Measurements from ENCODE around the gene MAP3K5. TPM values are rescaled to one million over a fixed set of nuclear protein-coding genes. Genes with fewer than 3 reads are reported as not detected.

MAP3K5 gene
- total and polyA plus RNA-seq, 9 of the 15 experiments (the other 6 are each of a cell fraction or from before 2014, with no cell fraction given): 2.2 to 13.0 (median 9.9) TPM

GRCh38 chr6:136551103-136551502 is 241.2 kb downstream of the MAP3K5 start:
- ATAC-seq: 0 out of 3 replicates have a peak, but pooled peaks have one; percentile 10
- H3K4me2 ChIP-seq (ENCODE audit: insufficient read depth, low read length): peak overlapping the region; percentile 77; the same call in 1 of the 2 replicates
- intact Hi-C loops (cut with micrococcal nuclease): loop anchor here (10.0 kb wide), 1 partner anchor 374 kb away; the partner anchor contains the start of gene SLC35D3
- H2AFZ ChIP-seq (ENCODE audit: low read depth, low read length): peak overlapping the region; percentile 93
- ChIA-PET CTCF (ENCODE audit: low intra/inter-chr PET ratio) (interaction anchor here (0.5 to 1.7 kb wide), 5 partner anchors 168 to 916 kb away, joined by 3 to 6 read pairs (median 4); no protein-coding TSS in a partner anchor), POLR2A (interaction anchor here (0.9 to 1.5 kb wide), 5 partner anchors 9 to 241 kb away, joined by 3 to 5 read pairs (median 4); partner anchors contain the start of gene MAP3K5)
- no peak overlapping the region for H3K9ac ChIP-seq (ENCODE audit: insufficient read depth in 1 of 2, low read depth in 2 of 2, low read length in 2 of 2)
- H3K9me1 ChIP-seq (ENCODE audit: control insufficient read depth, insufficient read depth, low read length): peaks cover 4% of the 10 kb centered on the region
- no peaks in the 10 kb centered on the region for H3K36me3 ChIP-seq (ENCODE audit: control insufficient read depth, insufficient read depth, low read length)
- 0 out of 3 replicates have a peak overlapping the region, but pooled peaks have one; percentile 22 for H3K27ac ChIP-seq (ENCODE audit: extremely low read depth, low read depth, low read length)
- H4K20me1 ChIP-seq (replicated peaks; ENCODE audit: control insufficient read depth, insufficient read depth, low read length): 0 out of 2 replicates have a peak, but pooled peaks cover 5% of the 10 kb centered on the region
- TSS peak; percentile 74 for BruUV-seq (replicated peaks)
- peaks cover 13 to 17% of the 10 kb centered on the region in 2 experiments for H3K4me1 ChIP-seq (replicated peaks in 1 of 2; ENCODE audit: control insufficient read depth in 2 of 2, insufficient read depth in 2 of 2, low read length in 2 of 2)
- peak in 2 of 4 experiments; percentile 17 to 53 for DNase-seq (ENCODE audit: extremely low read depth in 1 of 4, low spot score in 3 of 4)
- H3K4me3 ChIP-seq: peak overlapping the region; percentile 64
- peak; percentile 61 for FAIRE-seq
- TF ChIP-seq HMBOX1 (IDR thresholded peaks at IDR 0.05) (peak; percentile 78), ZBTB40 (IDR thresholded peaks at IDR 0.05) (no peak), ZBTB40 (CRISPR knock-in tag; IDR thresholded peaks at IDR 0.05) (no peak), GABPB1 (CRISPR knock-in tag; IDR thresholded peaks at IDR 0.05) (no peak), HMG20B (CRISPR knock-in tag; IDR thresholded peaks at IDR 0.05) (0 out of 2 replicates have a peak, but pooled peaks have one; percentile 26), ELF2 (CRISPR knock-in tag; IDR thresholded peaks at IDR 0.05) (0 out of 2 replicates have a peak, but pooled peaks have one; percentile 12), ZKSCAN8 (CRISPR knock-in tag; IDR thresholded peaks at IDR 0.05) (peak; percentile 89; the same call in 1 of the 2 replicates), OTX1 (CRISPR knock-in tag; IDR thresholded peaks at IDR 0.05) (no peak)
- no peaks in the 10 kb centered on the region for H3K9me3 ChIP-seq (replicated peaks; ENCODE audit: control insufficient read depth, insufficient read depth, low read depth, low read length)
- H3K79me2 ChIP-seq (ENCODE audit: control insufficient read depth, insufficient read depth, low read length): no peaks in the 10 kb centered on the region
- H3K27me3 ChIP-seq (ENCODE audit: control insufficient read depth in 2 of 2, insufficient read depth in 2 of 2, low read length in 2 of 2): peaks cover 7 to 8% of the 10 kb centered on the region in 2 experiments; a peak in 3 of 5 replicates
- in situ Hi-C loops (cut with MboI): no loop called here
- 31% methylated on average over 8 of the region's 8 CpGs for WGBS (ENCODE audit: insufficient coverage, low coverage, missing lambda C conversion rate)
